SK-N-SH treated with all-trans-retinoic acid at 6 μM for 48 hours (cell line): Measurements from ENCODE around the gene CASP4.

Experiments
- ATAC-seq: fragments of 200-7000 bp; cut with Tn5 transposase; 3 replicates; pipeline ENCODE4 v1.9.1; 2020; ENCODE audit warnings: mild to moderate bottlenecking, moderate library complexity
- ARNTL ChIP-seq: fragments of 450-650 bp; formaldehyde crosslinking; IDR thresholded peaks from 2 replicates; pipeline ENCODE4 v1.5.0; 2020; ENCODE audit warnings: low read depth, mild to moderate bottlenecking, moderate library complexity, borderline replicate concordance
- BACH2 ChIP-seq: fragments of 250-450 bp; sonication (Bioruptor Pico); IDR thresholded peaks from 2 replicates; pipeline ENCODE4 v1.9.0; 2021; ENCODE audit warnings: mild to moderate bottlenecking, borderline replicate concordance
- CSDC2 ChIP-seq: fragments of 250-450 bp; sonication (Bioruptor Pico); IDR thresholded peaks from 2 replicates; pipeline ENCODE4 v1.5.0; 2020; ENCODE audit warnings: mild to moderate bottlenecking, moderate library complexity
- ESRRG ChIP-seq: fragments of 250-450 bp; sonication (Bioruptor Pico); IDR thresholded peaks from 2 replicates; pipeline ENCODE4 v1.6.1; 2021; ENCODE audit warnings: mild to moderate bottlenecking
- ISL1 ChIP-seq: fragments of 250-450 bp; sonication (Bioruptor Pico); IDR thresholded peaks from 2 replicates; pipeline ENCODE4 v2.1.2; 2022; ENCODE audit warnings: mild to moderate bottlenecking, moderate library complexity
- OSR1 ChIP-seq: fragments of 250-450 bp; sonication (Bioruptor Pico); IDR thresholded peaks from 2 replicates; pipeline ENCODE4 v1.8.0; 2022; ENCODE audit warnings: moderate library complexity, mild to moderate bottlenecking, inconsistent platforms
- POU6F1 ChIP-seq: fragments of 250-450 bp; sonication (Bioruptor Pico); IDR thresholded peaks from 2 replicates; pipeline ENCODE4 v1.8.0; 2021; ENCODE audit warnings: low read depth, mild to moderate bottlenecking, moderate library complexity, borderline replicate concordance
- PPARA ChIP-seq: fragments of 250-450 bp; sonication (Bioruptor Pico); IDR thresholded peaks from 2 replicates; pipeline ENCODE4 v1.5.0; 2020; ENCODE audit warnings: mild to moderate bottlenecking, borderline replicate concordance
- RARB ChIP-seq: fragments of 250-450 bp; sonication (Bioruptor Pico); IDR thresholded peaks from 2 replicates; pipeline ENCODE4 v1.8.0; 2021; ENCODE audit warnings: mild to moderate bottlenecking, moderate library complexity
- SNAI2 ChIP-seq: fragments of 250-450 bp; sonication (Bioruptor Pico); IDR thresholded peaks from 2 replicates; pipeline ENCODE4 v1.5.0; 2020; ENCODE audit warnings: mild to moderate bottlenecking, moderate library complexity
- TCF4 ChIP-seq: fragments of 250-450 bp; sonication (Bioruptor Pico); IDR thresholded peaks from 2 replicates; pipeline ENCODE4 v1.8.0; 2021; ENCODE audit warnings: mild to moderate bottlenecking, moderate library complexity, borderline replicate concordance
- TOX ChIP-seq: fragments of 250-450 bp; sonication (Bioruptor Pico); IDR thresholded peaks from 2 replicates; pipeline ENCODE4 v1.8.0; 2021; ENCODE audit warnings: mild to moderate bottlenecking, moderate library complexity, borderline replicate concordance
- ZC3H10 ChIP-seq: fragments of 250-450 bp; sonication (Bioruptor Pico); IDR thresholded peaks from 2 replicates; pipeline ENCODE4 v1.5.1; 2021; ENCODE audit warnings: mild to moderate bottlenecking, moderate library complexity
- ZFP3 ChIP-seq: fragments of 250-450 bp; sonication (Bioruptor Pico); IDR thresholded peaks from 2 replicates; pipeline ENCODE4 v1.5.0; 2020; ENCODE audit warnings: mild to moderate bottlenecking, moderate library complexity
- ZFP30 ChIP-seq: fragments of 450-650 bp; formaldehyde crosslinking; IDR thresholded peaks from 2 replicates; pipeline ENCODE4 v1.5.0; 2022; ENCODE audit warnings: mild to moderate bottlenecking, moderate library complexity
- ZNF565 ChIP-seq: fragments of 450-650 bp; formaldehyde crosslinking; conservative IDR thresholded peaks from 2 replicates; pipeline ENCODE4 v1.5.0; 2020; ENCODE audit warnings: low read depth, mild to moderate bottlenecking, moderate library complexity
- ZNF8 ChIP-seq: fragments of 450-650 bp; formaldehyde crosslinking; IDR thresholded peaks from 2 replicates; pipeline ENCODE4 v1.5.0; 2020; ENCODE audit warnings: mild to moderate bottlenecking, moderate library complexity
- TF ChIP-seq, protein P1 (sequence below): fragments of 250-450 bp; sonication (Bioruptor Pico); IDR thresholded peaks from 2 replicates; pipeline ENCODE4 v1.5.0; 2020; ENCODE audit warnings: mild to moderate bottlenecking, moderate library complexity
- TF ChIP-seq, protein P2 (sequence below): fragments of 250-450 bp; sonication (Bioruptor Pico); IDR thresholded peaks from 2 replicates; pipeline ENCODE4 v1.5.1; 2020; ENCODE audit warnings: low read depth, mild to moderate bottlenecking, moderate library complexity
- TF ChIP-seq, protein P3 (sequence below): fragments of 250-450 bp; sonication (Bioruptor Pico); IDR thresholded peaks from 2 replicates; pipeline ENCODE4 v1.8.0; 2020; ENCODE audit warnings: mild to moderate bottlenecking, moderate library complexity, borderline replicate concordance

CASP4 gene

GRCh38 chr11:104964247-104964646, 4.1 kb downstream of the CASP4 start:
- TF ChIP-seq ZFP3 (CRISPR knock-in tag) (no peak), ZNF8 (CRISPR knock-in tag) (no peak), RARB (CRISPR knock-in tag) (no peak), ESRRG (no peak), CSDC2 (CRISPR knock-in tag) (no peak), ZFP30 (CRISPR knock-in tag) (no peak), POU6F1 (CRISPR knock-in tag) (no peak), ZC3H10 (CRISPR knock-in tag) (no peak), ISL1 (CRISPR knock-in tag) (no peak), BACH2 (CRISPR knock-in tag) (no peak), OSR1 (no peak), ZNF565 (CRISPR knock-in tag) (no peak), SNAI2 (CRISPR knock-in tag) (no peak), ARNTL (CRISPR knock-in tag) (no peak), TCF4 (CRISPR knock-in tag) (no peak)
- TF ChIP-seq, protein P1, sequence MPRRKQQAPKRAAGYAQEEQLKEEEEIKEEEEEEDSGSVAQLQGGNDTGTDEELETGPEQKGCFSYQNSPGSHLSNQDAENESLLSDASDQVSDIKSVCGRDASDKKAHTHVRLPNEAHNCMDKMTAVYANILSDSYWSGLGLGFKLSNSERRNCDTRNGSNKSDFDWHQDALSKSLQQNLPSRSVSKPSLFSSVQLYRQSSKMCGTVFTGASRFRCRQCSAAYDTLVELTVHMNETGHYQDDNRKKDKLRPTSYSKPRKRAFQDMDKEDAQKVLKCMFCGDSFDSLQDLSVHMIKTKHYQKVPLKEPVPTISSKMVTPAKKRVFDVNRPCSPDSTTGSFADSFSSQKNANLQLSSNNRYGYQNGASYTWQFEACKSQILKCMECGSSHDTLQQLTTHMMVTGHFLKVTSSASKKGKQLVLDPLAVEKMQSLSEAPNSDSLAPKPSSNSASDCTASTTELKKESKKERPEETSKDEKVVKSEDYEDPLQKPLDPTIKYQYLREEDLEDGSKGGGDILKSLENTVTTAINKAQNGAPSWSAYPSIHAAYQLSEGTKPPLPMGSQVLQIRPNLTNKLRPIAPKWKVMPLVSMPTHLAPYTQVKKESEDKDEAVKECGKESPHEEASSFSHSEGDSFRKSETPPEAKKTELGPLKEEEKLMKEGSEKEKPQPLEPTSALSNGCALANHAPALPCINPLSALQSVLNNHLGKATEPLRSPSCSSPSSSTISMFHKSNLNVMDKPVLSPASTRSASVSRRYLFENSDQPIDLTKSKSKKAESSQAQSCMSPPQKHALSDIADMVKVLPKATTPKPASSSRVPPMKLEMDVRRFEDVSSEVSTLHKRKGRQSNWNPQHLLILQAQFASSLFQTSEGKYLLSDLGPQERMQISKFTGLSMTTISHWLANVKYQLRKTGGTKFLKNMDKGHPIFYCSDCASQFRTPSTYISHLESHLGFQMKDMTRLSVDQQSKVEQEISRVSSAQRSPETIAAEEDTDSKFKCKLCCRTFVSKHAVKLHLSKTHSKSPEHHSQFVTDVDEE (CRISPR knock-in tag) = no peak
- TF ChIP-seq, protein P2, sequence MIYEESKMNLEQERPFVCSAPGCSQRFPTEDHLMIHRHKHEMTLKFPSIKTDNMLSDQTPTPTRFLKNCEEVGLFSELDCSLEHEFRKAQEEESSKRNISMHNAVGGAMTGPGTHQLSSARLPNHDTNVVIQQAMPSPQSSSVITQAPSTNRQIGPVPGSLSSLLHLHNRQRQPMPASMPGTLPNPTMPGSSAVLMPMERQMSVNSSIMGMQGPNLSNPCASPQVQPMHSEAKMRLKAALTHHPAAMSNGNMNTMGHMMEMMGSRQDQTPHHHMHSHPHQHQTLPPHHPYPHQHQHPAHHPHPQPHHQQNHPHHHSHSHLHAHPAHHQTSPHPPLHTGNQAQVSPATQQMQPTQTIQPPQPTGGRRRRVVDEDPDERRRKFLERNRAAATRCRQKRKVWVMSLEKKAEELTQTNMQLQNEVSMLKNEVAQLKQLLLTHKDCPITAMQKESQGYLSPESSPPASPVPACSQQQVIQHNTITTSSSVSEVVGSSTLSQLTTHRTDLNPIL (CRISPR knock-in tag) = no peak
- ATAC-seq = no peak

DNA sequence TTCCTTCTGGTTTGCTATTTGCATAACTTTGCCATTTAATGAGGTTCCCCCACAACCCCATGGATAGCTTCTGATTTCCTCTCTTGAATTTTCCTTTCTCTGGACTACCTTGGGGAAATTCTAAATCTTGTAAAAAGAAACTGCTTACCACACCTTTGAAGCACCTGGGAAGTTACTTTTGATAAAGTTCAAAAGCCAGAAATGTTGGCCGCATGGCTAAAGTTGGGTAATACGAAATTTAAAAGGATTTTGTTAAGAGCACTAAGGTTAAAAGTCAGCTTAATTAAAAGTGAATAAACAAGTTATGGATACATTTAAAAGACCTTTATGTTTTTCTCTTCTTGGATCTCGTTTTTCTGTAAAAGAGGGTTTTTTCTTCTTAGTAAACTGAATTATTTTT, 5.5 kb downstream of the CASP4 start:
- ATAC-seq = no peak
- no peak for TF ChIP-seq SNAI2 (CRISPR knock-in tag)
- TF ChIP-seq POU6F1 (CRISPR knock-in tag) = no peak
- no peak for TF ChIP-seq ZFP3 (CRISPR knock-in tag)

DNA sequence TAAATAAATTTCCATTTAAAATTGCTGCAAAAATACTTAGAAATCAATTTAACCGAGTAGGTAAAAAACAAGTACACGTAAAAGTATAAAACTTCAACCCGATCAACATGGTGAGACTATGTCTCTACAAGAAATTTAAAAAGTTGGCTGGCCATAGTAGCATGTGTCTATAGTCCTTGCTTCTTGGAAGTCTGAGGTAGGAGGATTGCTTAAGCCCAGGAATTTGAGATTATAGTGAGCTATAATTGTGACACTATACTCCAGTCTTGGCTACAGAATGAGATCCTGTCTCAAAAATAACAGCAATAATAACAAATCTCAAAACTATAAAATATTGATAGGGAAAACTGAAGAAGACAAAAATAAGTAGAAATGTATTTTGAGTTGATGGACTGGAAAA, 11.1 kb downstream of the CASP4 start:
- TF ChIP-seq POU6F1 (CRISPR knock-in tag) (no peak), TCF4 (CRISPR knock-in tag) (no peak), ZFP3 (CRISPR knock-in tag) (no peak), TOX (CRISPR knock-in tag) (no peak), SNAI2 (CRISPR knock-in tag) (no peak), PPARA (CRISPR knock-in tag) (no peak), CSDC2 (CRISPR knock-in tag) (no peak)
- TF ChIP-seq, protein P3, sequence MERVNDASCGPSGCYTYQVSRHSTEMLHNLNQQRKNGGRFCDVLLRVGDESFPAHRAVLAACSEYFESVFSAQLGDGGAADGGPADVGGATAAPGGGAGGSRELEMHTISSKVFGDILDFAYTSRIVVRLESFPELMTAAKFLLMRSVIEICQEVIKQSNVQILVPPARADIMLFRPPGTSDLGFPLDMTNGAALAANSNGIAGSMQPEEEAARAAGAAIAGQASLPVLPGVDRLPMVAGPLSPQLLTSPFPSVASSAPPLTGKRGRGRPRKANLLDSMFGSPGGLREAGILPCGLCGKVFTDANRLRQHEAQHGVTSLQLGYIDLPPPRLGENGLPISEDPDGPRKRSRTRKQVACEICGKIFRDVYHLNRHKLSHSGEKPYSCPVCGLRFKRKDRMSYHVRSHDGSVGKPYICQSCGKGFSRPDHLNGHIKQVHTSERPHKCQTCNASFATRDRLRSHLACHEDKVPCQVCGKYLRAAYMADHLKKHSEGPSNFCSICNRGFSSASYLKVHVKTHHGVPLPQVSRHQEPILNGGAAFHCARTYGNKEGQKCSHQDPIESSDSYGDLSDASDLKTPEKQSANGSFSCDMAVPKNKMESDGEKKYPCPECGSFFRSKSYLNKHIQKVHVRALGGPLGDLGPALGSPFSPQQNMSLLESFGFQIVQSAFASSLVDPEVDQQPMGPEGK (CRISPR knock-in tag) = no peak
- ATAC-seq = no peak
